Heart left ventricle (tissue), 13 donors: Measurements from ENCODE around the gene CCNL1.

Experiments
- CTCF ChIP-seq, 12 donors: fragments of 200-600 bp; sonication (generic) in 4 of 12; IDR thresholded peaks; one replicate each; pipeline versions ENCODE4 v1.5.0 to v1.8.0; 2018 to 2022; ENCODE audit warnings: antibody characterized with exemption in 12 of 12, mild to moderate bottlenecking in 5 of 12
- POLR2A ChIP-seq, 2 donors: fragments of 450-650 bp; IDR thresholded peaks; one replicate each; pipeline ENCODE4 v1.6.1; 2017; ENCODE audit warnings: antibody characterized with exemption in 2 of 2, mild to moderate bottlenecking in 2 of 2, moderate library complexity in 2 of 2
- donor health status: ischemic (EF 13 %, LVEDD 7.1; RV severe dilation, severe dysfunction).
- donor health status: DM: no; HTN: yes; CAD: no.
- donor health status: DM: no; HTN: no; CAD: no.
- donor health status: ischemic (EF 25% LVEDD 6.9; RV normal size, moderate dysfunction).
- donor health status: ischemic (EF 25% LVEDD 5.7; RV mildly dilated, moderate dysfunction).
- donor health status: ischemic (EF 35%, LVEDD 5.7; RV mildly dilated, moderate dysfunction).
- donor health status: nonischemic (EF 11% LVEDD 7.7; RV severe dilation, severe dysfunction).
- donor health status: DM: yes; HTN: yes; CAD: no.
- donor health status: PGD.
- donor health status: ischemic (EF 29% LVEDD 5.4; RV normal size, mild dysfunction).
- donor health status: nonischemic (EF 23%, LVEDD 6.1; RV moderate dilation, normal function).

GRCh38 chr3:157100096-157100477 is 59.9 kb downstream of the CCNL1 start:
- TF ChIP-seq CTCF (IDR thresholded peaks at IDR 0.05) (no peak), POLR2A (IDR thresholded peaks at IDR 0.05) (no peak)
